Measurements from ENCODE around the gene PGAP6. TPM values are rescaled to one million over a fixed set of nuclear protein-coding genes. Genes with fewer than 3 reads are reported as not detected.
"Not testable (repeated sequence)": the region's sequence is repeated elsewhere in the genome, so short reads cannot be mapped to it uniquely, and the experiment has no call there.

Gene PGAP6
- total RNA-seq, 1 donor from 2014 or later, result 114 TPM

DNA sequence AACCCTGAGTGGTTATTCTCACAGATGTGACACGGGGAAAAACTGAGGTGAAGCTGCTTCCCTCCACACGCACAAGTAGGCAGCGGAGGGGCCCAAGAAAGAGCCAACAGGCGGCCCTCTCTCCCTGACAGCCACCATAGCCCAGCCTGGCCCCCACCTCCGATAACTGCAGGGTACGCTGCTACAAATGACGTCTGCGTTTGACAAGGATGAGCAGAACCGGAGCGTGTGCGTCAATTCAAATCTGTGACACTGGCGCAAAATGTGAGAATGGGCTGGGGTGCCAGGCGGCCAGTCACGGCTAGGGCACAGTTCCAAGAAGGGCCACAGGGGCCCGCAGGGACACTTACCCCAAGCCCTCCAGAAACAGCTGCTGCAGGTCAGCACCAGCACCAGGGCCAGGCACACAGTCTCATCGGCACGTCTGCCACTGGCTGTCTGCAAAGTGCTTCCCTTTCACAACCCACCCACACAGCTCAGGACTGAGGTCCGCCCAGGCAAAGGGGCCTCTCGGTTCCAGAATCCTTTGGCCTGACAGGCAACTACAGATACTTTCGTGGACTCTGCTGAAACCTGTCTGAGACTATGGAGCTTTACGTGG, 43.7 kb downstream of the PGAP6 start:
- TF ChIP-seq CTCF (IDR thresholded peaks at IDR 0.05; ENCODE audit: insufficient read depth, low read length, poor library complexity, severe bottlenecking), result no peak
- no peaks in the 10 kb centered on the region for H3K27me3 ChIP-seq (ENCODE audit: control insufficient read depth, insufficient read depth, low read length)
- DNase-seq (ENCODE audit: low read depth), result no peak
- no peak overlapping the region for H3K4me3 ChIP-seq (ENCODE audit: low read depth, low read length)
- H3K36me3 ChIP-seq (ENCODE audit: control insufficient read depth, insufficient read depth, low read length), result no peaks in the 10 kb centered on the region

- DNase-seq (ENCODE audit: low read depth), result no peak
- Histone ChIP-seq H3K27me3 (ENCODE audit: control insufficient read depth, insufficient read depth, low read length) (no peaks in the 10 kb centered on the region), H3K4me3 (ENCODE audit: low read depth, low read length) (no peak overlapping the region), H3K36me3 (ENCODE audit: control insufficient read depth, insufficient read depth, low read length) (no peaks in the 10 kb centered on the region)
- no peak for TF ChIP-seq CTCF (IDR thresholded peaks at IDR 0.05; ENCODE audit: insufficient read depth, low read length, poor library complexity, severe bottlenecking)
Observed at GRCh38 chr16:337437-337836, 44.3 kb downstream of the PGAP6 start.

GRCh38 chr16:336269-336668, 45.5 kb downstream of the PGAP6 start:
- Histone ChIP-seq H3K4me3 (ENCODE audit: low read depth, low read length) (no peak overlapping the region), H3K36me3 (ENCODE audit: control insufficient read depth, insufficient read depth, low read length) (no peaks in the 10 kb centered on the region), H3K27me3 (ENCODE audit: control insufficient read depth, insufficient read depth, low read length) (no peaks in the 10 kb centered on the region)
- no peak for TF ChIP-seq CTCF (IDR thresholded peaks at IDR 0.05; ENCODE audit: insufficient read depth, low read length, poor library complexity, severe bottlenecking)
- no peak for DNase-seq (ENCODE audit: low read depth)

DNA sequence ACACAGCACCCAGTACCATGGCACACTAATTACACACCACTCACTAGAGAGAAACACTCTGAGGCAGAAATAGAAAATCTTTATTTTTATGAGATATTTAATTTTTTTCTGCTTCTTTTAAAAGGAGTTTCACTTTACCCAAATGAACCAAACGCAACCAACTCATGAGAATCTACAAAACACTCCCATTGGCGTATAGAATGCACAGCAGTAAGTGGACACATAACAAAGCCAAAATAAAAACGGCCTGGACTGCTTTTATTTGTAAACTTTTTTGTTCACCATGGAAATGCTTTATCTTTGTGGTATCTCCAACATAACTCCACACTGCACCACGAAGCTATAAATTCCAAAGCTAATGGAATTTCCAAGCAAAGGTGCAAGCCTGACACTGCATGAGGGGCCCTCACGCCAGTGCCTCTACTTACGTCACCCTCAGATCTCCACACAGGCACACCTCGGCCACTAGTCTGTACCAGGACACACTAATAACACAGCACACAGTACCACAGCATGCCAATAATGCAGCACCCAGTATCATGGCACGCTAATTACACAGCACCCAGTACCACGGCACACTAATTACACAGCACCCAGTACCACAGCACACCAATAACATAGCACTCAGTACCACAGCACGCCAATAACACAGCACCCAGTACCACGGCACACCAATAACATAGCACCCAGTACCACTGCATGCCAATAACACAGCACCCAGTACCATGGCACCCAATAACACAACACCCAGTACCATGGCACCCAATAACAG, 46.7 kb downstream of the PGAP6 start:
- not testable (repeated sequence) for DNase-seq (ENCODE audit: low read depth); H3K36me3 ChIP-seq (ENCODE audit: control insufficient read depth, insufficient read depth, low read length)

DNA sequence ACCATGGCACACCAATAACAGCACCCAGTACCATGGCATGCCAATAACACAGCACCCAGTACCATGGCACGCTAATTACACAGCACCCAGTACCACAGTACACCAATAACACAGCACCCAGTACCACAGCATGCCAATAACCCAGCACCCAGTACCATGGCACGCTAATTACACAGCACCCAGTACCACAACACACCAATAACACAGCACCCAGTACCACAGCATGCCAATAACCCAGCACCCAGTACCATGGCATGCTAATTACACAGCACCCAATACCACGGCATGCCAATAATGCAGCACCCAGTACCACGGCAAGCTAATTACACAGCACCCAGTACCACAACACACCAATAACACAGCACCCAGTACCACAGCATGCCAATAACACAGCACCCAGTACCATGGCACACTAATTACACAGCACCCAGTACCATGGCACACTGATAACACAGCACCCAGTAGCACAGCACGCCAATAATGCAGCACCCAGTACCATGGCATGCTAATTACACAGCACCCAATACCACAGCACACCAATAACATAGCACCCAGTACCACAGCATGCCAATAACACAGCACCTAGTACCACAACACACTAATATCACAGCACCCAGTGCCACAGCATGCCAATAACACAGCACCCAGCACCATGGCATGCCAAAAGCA, 47.5 kb downstream of the PGAP6 start:
- H3K27me3 ChIP-seq (ENCODE audit: control insufficient read depth, insufficient read depth, low read length); DNase-seq (ENCODE audit: low read depth); H3K36me3 ChIP-seq (ENCODE audit: control insufficient read depth, insufficient read depth, low read length); H3K4me3 ChIP-seq (ENCODE audit: low read depth, low read length): not testable (repeated sequence)

More for the DNA sequence above, 46.7 kb downstream of the PGAP6 start:
- H3K27me3 ChIP-seq (ENCODE audit: control insufficient read depth, insufficient read depth, low read length); H3K4me3 ChIP-seq (ENCODE audit: low read depth, low read length): not testable (repeated sequence)

DNA sequence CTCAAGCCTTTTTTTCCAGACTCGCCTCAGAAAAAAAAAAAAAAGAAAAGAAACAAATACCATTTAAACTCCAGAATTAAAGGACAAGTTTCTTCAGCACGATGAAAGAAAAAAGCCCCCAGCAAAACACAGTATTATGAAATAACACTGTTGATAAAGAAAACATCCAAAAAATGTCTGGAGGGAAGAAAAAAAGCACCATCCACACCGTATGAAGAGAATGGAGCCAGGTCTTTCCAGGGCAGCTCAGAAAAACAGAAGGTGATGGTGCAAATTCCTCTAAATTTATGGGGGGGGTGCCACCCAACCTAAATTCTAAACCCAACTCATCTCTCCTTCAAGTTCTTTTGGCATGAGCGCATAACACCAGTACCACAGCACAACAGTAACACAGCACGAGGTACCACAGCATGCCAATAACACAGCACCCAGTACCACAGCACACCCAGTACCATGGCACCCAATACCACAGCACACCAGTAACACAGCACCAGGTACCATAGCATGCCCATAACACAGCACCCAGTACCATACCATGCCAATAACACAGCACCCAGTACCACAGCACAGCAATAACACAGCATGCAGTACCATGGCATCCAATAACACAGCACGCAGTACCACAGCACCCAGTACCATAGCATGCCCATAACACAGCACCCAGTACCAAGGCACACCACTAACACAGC, 48.2 kb downstream of the PGAP6 start:
- no peak overlapping the region for H3K4me3 ChIP-seq (ENCODE audit: low read depth, low read length)
- H3K27me3 ChIP-seq (ENCODE audit: control insufficient read depth, insufficient read depth, low read length), result no peaks in the 10 kb centered on the region
- DNase-seq (ENCODE audit: low read depth), result no peak
- H3K36me3 ChIP-seq (ENCODE audit: control insufficient read depth, insufficient read depth, low read length), result no peaks in the 10 kb centered on the region
- TF ChIP-seq CTCF (IDR thresholded peaks at IDR 0.05; ENCODE audit: insufficient read depth, low read length, poor library complexity, severe bottlenecking), result no peak

DNA sequence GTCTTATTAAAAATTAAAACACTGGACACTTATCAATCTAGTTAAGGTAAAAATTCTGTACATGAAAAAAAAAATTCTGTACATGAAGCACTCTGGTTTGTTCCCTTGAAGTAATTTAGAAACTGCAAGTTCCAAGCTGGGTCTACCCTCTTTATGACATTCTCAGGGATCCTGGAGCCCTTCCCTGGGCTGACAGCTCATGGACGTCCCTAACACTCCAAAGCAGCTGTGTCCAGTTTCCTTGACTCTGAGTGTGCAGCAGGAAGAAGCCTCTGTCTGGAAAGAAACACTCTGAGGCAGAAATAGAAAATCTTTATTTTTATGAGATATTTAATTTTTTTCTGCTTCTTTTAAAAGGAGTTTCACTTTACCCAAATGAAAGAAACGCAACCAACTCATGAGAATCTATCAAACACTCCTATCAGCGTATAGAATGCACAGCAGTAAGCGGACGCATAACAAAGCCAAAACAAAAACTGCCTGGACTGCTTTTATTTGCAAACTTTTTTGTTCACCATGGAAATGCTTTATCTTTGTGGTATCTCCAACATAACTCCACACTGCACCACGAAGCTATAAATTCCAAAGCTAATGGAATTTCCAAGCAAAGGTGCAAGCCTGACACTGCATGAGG, 50.5 kb downstream of the PGAP6 start:
- not testable (repeated sequence) for H3K27me3 ChIP-seq (ENCODE audit: control insufficient read depth, insufficient read depth, low read length); H3K4me3 ChIP-seq (ENCODE audit: low read depth, low read length); DNase-seq (ENCODE audit: low read depth); H3K36me3 ChIP-seq (ENCODE audit: control insufficient read depth, insufficient read depth, low read length)

Data from kidney epithelial cell (primary cell).